ENCODE data around the gene RAD51AP2. TPM values are rescaled to one million over a fixed set of nuclear protein-coding genes. Genes with fewer than 3 reads are reported as not detected.

RAD51AP2 gene
- total and polyA plus RNA-seq, 2 of the 13 experiments (the other 11 are each of a cell fraction or from before 2014, with no cell fraction given) = 0.11 to 0.12 TPM

DNA sequence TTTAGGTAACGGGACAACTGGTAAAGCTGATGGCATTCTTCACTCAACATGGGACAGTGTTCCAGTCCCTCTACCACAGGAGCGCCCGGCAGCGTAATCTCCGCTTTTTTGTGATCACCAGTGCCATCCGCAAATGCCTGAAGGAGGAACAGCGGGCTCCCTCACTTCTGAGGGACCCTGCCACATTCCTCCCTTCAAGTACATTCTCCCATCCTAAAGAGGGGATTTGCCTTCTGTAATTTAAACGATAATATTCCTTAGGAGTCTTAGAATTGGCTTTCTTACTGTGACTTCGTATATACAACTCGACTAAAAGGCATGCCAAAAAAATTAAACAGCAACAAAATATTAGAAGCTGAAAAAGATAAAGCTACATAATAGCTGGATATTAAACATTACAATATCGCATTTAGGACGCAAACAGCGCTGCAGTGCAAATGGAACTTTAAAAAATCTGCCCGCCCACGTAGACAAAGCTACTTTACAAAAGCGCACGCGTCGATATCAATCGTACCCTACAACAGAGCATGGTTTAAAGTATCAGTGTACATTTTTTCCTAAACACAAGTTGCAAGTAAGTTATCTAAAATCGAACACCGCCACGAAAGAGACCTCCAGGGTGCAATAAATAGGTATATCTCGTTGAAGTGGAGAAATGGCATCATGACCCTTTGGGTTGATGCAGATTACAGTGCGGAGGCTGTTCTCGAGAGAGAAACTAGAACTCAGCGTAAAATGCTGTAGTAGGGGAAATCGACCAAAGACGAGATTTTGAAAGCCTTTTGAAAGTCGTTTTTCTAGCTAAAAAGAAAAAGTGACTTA is 20.0 kb upstream of the RAD51AP2 start (continued):
- TF ChIP-seq, protein P1, sequence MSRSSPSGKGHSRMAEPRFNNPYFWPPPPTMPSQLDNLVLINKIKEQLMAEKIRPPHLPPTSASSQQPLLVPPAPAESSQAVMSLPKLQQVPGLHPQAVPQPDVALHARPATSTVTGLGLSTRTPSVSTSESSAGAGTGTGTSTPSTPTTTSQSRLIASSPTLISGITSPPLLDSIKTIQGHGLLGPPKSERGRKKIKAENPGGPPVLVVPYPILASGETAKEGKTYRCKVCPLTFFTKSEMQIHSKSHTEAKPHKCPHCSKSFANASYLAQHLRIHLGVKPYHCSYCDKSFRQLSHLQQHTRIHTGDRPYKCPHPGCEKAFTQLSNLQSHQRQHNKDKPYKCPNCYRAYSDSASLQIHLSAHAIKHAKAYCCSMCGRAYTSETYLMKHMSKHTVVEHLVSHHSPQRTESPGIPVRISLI (CRISPR knock-in tag; IDR thresholded peaks at IDR 0.05; ENCODE audit: borderline replicate concordance) = no peak
- TF ChIP-seq ZBTB42 (CRISPR knock-in tag; IDR thresholded peaks at IDR 0.05) (no peak), FLYWCH1 (CRISPR knock-in tag; IDR thresholded peaks at IDR 0.05) (no peak), HMG20A (CRISPR knock-in tag; IDR thresholded peaks at IDR 0.05; ENCODE audit: borderline replicate concordance) (0 out of 2 replicates have a peak, but pooled peaks have one; percentile 5), SNAI1 (CRISPR knock-in tag; IDR thresholded peaks at IDR 0.05; ENCODE audit: borderline replicate concordance) (peak; percentile 54; the same call in 1 of the 2 replicates), SOX13 (IDR thresholded peaks at IDR 0.05) (0 out of 2 replicates have a peak, but pooled peaks have one; percentile 4), SOX13 (CRISPR knock-in tag; conservative IDR thresholded peaks at IDR 0.05 in 1 of 2, IDR thresholded peaks at IDR 0.05 in 1 of 2) (no peak), MAFF (IDR thresholded peaks at IDR 0.05; ENCODE audit: low read depth, low read length) (peak; percentile 49), ZNF83 (CRISPR knock-in tag; IDR thresholded peaks at IDR 0.05; ENCODE audit: borderline replicate concordance) (no peak), SP2 (CRISPR knock-in tag; IDR thresholded peaks at IDR 0.05) (no peak), MED13 (CRISPR knock-in tag; IDR thresholded peaks at IDR 0.05) (no peak), CENPT (CRISPR knock-in tag; IDR thresholded peaks at IDR 0.05; ENCODE audit: low read depth) (no peak), KDM3A (CRISPR knock-in tag; IDR thresholded peaks at IDR 0.05; ENCODE audit: low read depth) (no peak)
- TF ChIP-seq, protein P2, sequence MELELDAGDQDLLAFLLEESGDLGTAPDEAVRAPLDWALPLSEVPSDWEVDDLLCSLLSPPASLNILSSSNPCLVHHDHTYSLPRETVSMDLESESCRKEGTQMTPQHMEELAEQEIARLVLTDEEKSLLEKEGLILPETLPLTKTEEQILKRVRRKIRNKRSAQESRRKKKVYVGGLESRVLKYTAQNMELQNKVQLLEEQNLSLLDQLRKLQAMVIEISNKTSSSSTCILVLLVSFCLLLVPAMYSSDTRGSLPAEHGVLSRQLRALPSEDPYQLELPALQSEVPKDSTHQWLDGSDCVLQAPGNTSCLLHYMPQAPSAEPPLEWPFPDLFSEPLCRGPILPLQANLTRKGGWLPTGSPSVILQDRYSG (CRISPR knock-in tag; IDR thresholded peaks at IDR 0.05) = no peak
- TF ChIP-seq, protein P3, sequence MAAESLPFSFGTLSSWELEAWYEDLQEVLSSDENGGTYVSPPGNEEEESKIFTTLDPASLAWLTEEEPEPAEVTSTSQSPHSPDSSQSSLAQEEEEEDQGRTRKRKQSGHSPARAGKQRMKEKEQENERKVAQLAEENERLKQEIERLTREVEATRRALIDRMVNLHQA (CRISPR knock-in tag; IDR thresholded peaks at IDR 0.05) = no peak; the same call in 1 of the 2 replicates
- TF ChIP-seq, protein P4, sequence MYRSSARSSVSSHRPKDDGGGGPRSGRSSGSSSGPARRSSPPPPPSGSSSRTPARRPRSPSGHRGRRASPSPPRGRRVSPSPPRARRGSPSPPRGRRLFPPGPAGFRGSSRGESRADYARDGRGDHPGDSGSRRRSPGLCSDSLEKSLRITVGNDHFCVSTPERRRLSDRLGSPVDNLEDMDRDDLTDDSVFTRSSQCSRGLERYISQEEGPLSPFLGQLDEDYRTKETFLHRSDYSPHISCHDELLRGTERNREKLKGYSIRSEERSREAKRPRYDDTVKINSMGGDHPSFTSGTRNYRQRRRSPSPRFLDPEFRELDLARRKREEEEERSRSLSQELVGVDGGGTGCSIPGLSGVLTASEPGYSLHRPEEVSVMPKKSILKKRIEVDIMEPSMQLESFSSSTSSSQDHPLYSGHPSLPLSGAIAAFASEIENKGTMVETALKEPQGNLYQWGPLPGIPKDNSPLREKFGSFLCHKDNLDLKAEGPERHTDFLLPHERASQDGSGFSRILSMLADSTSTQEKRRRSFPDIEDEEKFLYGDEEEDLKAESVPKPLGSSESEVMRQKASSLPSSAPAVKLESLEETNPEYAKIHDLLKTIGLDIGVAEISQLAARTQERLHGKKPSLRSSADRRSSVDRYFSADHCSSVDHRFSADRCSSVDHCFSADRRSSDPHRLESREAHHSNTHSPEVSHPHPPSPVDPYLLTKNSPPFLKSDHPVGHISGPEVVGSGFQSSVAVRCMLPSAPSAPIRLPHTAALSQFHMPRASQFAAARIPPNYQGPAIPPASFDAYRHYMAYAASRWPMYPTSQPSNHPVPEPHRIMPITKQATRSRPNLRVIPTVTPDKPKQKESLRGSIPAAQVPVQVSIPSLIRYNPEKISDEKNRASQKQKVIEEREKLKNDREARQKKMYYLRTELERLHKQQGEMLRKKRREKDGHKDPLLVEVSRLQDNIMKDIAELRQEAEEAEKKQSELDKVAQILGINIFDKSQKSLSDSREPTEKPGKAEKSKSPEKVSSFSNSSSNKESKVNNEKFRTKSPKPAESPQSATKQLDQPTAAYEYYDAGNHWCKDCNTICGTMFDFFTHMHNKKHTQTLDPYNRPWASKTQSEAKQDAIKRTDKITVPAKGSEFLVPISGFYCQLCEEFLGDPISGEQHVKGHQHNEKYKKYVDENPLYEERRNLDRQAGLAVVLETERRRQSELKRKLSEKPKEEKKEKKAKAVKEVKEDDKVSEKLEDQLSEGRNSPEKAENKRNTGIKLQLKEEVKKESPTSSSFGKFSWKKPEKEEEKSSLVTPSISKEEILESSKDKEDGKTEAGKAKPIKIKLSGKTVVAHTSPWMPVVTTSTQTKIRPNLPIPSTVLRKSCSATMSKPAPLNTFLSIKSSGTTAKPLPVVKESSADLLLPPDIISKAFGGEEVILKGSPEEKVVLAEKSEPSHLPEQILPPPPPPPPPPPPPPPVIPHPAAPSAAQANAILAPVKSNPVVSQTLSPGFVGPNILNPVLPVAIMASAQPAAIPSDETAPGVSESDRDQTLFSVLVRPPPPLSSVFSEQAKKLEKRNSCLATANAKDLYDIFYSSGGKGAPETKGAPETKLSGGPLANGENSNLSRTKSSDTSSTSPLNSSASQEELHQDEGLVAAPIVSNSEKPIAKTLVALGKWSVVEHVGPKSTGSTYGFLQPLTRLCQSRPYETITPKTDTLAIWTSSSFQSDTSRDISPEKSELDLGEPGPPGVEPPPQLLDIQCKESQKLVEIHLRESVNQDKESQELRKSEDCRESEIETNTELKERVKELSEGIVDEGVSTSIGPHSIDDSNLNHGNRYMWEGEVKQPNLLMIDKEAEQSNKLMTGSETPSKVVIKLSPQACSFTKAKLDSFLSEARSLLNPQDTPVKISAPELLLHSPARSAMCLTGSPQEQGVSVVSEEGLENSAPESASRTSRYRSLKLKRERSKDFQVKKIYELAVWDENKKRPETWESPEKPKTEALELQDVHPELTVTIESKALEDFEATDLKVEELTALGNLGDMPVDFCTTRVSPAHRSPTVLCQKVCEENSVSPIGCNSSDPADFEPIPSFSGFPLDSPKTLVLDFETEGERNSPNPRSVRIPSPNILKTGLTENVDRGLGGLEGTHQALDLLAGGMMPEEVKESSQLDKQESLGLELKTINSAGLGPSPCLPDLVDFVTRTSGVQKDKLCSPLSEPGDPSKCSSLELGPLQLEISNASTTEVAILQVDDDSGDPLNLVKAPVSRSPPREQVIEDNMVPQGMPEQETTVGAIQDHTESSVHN (CRISPR knock-in tag; IDR thresholded peaks at IDR 0.05) = no peak

Measured in HepG2 (cell line).